ENCODE data around the gene DCAF17. TPM values are rescaled to one million over a fixed set of nuclear protein-coding genes. Genes with fewer than 3 reads are reported as not detected.

Gene DCAF17
- total RNA-seq: 12.9 TPM

GRCh38 chr2:171434013-171434989 lies at the start of gene DCAF17:
Gene DCAF17 (plus strand): TSS chr2:171434226. CDS start chr2:171434578, 352 bp downstream.
- DNase-seq (ENCODE audit: low spot score): peak; percentile 96

DNA sequence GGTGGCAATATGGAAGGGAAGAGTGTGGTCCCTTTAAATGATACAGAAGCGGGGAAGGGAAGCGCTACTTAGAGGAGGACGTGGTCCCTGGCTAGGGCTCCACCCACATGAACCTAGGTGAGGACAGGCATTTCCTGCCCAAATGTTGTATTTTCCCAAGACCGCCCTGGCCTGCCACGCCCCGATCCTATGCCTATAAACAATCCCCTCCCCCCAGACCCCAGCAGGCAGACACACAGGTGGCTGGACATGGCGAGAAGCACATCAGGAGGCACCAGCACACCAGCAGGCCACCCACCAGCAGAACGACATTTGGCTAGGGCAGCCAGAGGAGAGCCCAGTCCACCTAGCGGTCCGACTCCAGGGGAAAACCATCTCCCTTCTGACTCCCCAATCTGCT lies 47.4 kb upstream of the DCAF17 start:
- DNase-seq (ENCODE audit: low spot score): no peak

DNA sequence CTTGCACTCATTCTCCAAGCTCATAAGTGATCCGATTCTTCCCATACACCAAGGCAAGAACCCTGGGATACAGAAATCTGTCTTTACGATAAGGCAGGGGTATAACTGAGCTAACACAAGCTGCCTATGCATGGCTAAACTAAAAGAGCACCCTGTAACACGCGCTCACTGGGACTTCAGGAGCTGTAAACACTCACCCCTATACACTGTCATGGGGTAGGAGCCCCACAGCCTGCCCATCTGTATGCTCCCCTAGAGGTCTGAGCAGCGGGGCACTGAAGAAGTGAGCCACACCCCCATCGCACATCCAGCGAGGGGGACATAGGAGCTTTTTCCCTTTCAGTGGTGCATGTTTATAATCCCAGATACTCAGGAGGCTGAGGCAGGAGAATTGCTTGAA lies 47.0 kb upstream of the DCAF17 start:
- DNase-seq (ENCODE audit: low spot score): no peak

GRCh38 chr2:171389325-171389724 lies 44.7 kb upstream of the DCAF17 start:
- DNase-seq (ENCODE audit: low spot score): no peak

- no peak for DNase-seq (ENCODE audit: low spot score)
Measured at GRCh38 chr2:171389780-171390179, 44.2 kb upstream of the DCAF17 start.

DNA sequence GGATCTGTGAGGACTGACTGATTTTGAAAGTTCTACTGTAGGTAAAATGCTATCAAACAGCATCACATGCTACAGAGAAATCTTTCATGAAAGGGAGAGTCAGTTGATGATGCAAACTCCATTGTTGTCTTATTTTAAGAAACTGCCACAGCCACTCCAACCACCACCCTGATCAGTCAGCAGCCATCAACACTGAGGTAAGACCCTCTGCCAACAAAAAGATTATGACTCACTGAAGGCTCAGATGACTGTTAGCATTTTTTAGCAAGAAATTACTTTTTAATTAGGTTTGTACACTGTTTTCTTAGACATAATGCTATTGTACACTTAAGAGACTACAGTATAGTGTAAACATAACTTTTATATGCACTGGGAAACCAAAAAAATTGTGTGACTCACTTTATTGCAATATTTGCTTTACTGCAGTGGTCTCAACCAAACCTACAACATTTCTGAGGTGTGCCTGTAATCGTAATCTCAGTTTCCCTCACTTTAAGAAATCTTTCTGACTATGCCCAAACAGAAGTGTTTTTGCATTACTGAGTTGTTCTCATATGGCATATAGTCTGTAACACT lies 43.0 kb upstream of the DCAF17 start:
- no peak for DNase-seq (ENCODE audit: low spot score)

GRCh38 chr2:171391532-171391931 lies 42.5 kb upstream of the DCAF17 start:
- no peak for DNase-seq (ENCODE audit: low spot score)

DNA sequence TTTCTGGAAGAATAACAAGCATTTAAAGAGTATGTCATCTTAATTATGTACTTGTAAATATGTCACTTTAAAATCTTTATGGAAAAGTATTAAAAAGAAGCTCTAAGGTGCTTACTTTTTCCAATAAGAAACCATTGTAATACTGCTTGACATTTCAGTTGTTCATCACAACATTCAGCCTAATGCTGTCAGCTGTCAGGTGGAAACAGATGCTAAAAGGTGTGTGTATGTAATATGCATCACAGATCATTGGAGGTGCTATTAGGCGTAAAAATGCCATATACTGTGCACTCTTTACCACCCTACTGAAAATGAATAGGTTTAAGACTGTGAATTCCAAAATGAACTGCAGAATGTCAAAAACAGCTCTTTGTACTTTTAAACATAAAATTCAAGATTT lies 40.5 kb upstream of the DCAF17 start:
- DNase-seq (ENCODE audit: low spot score): no peak

DNA sequence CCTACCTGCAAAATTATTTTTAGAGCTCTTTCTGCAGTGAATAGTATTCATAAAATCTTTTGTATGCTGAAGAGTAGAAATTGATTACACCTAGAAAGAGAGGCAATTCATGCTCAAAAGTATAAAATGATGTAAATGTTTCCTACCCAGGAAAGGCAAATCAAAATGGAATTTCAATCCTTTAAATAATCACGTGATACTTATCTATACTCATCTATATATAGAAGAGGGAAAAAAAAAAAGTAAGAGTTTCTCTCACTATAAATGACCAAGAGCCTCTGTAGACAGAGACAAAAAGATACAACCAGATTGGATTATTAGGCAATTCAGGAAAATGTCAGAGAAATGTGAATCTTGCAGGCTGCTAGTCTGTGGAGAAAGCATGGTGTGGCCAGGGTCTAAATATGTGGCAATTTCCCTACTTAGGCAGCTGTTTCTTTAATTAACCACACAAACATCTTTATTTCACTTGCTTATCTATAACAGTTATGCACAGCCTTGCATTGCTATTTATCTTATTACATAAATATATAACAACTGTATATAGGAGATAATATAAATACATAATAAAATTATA lies 39.8 kb upstream of the DCAF17 start:
- no peak for DNase-seq (ENCODE audit: low spot score)

GRCh38 chr2:171399292-171399691 lies 34.7 kb upstream of the DCAF17 start:
- DNase-seq (ENCODE audit: low spot score): no peak

- no peak for DNase-seq (ENCODE audit: low spot score)
Measured at GRCh38 chr2:171400395-171400794, 33.6 kb upstream of the DCAF17 start.

GRCh38 chr2:171401947-171402346 lies 32.1 kb upstream of the DCAF17 start:
- no peak for DNase-seq (ENCODE audit: low spot score)

DNA sequence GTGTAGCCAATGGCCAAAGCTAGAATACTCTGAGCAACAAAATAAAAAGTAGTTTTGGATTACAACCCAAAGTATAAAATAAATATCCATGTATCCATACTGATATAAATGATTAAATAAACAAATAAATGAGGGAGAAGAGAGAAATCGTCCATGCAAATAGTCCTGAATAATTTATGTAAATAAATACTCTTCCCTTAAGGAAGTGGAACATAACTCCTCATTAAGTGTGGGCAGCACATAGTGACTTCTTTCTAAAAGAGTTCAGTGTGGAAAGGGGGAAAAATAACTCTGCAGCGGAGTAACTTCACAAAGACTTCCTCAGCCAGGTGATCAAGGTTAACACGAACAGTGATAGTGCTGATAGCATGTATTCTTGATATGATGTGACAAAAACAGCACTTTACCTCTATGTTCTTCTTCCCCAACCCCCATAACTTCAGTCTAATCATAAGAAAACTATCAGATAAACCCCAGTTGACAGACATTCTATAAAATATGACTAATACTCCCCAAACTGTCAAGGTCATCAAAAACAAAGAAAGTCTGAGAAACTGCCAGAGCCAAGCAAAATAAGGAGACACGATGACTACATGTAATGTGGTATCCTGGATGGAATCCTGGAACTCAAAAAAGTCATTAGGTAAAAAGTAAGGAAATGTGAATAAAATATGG lies 31.0 kb upstream of the DCAF17 start:
- no peak for DNase-seq (ENCODE audit: low spot score)

DNA sequence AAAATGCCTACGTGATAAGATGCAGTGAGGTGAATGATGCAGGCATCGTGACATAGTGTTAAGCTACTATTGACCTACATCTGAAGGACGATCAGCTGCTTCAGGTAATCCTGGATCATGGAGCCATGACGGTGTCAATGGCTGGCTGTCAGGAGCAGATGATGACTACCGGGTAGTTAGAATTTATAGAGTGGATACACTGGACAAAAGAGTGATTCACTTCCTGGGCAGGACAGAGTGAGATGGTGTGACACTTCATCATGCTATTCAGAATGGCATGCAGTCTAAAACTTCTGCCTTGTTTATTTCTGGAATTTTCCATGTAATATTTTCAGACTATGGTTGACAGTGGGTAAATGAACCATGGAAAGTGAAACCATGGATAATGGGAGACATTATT lies 29.8 kb upstream of the DCAF17 start:
- no peak for DNase-seq (ENCODE audit: low spot score)

- no peak for DNase-seq (ENCODE audit: low spot score)
Measured at GRCh38 chr2:171404719-171405118, 29.3 kb upstream of the DCAF17 start.

GRCh38 chr2:171405546-171405945 lies 28.5 kb upstream of the DCAF17 start:
- DNase-seq (ENCODE audit: low spot score): no peak

GRCh38 chr2:171406044-171406443 lies 28.0 kb upstream of the DCAF17 start:
- no peak for DNase-seq (ENCODE audit: low spot score)

GRCh38 chr2:171407030-171407675 lies 26.9 kb upstream of the DCAF17 start:
- DNase-seq (ENCODE audit: low spot score): no peak

- no peak for DNase-seq (ENCODE audit: low spot score)
Measured at GRCh38 chr2:171407676-171408044, 26.4 kb upstream of the DCAF17 start.

DNA sequence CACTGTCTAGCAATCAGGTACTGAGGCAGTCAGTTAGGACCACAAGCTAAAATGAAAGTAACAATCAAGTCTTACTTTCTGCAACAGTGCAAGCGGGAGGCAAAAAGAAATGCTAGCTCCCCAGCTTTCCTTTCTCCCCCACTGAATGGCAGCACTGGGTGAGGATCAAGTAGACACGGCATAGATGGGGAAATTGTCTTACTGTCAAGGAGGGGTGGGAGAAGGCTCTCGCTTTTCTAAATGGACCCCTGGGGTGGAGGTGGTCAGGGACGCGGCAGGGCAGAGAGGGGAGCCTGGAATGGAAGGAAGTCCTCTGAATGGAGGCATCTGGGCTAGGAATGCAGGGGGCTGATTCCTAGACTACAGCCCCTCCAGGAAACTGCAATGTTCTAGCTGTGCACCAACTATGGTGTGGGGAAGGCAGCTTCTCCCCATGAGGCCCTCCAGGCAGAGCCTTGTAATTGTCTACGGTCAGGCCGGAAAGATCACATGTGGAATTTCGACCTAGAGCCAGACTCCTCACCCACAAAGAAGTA lies 24.5 kb upstream of the DCAF17 start:
- DNase-seq (ENCODE audit: low spot score): no peak

DNA sequence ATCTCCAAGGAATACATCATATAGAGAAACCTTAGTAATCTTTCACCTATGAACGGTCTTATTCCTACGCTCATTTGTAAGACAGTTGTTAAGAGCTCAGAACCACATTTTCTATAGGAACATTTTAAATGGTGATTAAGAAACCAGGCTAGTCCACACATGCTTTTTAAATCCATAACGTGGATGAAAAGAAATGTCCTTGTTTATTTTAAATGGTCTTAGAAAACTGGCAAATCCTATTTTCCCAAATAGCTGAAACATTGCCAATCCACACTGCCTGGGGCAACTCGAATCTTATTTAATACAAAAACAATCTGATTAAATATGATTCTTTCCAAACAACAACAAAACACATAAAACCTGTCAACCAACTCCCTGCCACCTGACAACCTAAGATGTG lies 23.9 kb upstream of the DCAF17 start:
- no peak for DNase-seq (ENCODE audit: low spot score)

DNA sequence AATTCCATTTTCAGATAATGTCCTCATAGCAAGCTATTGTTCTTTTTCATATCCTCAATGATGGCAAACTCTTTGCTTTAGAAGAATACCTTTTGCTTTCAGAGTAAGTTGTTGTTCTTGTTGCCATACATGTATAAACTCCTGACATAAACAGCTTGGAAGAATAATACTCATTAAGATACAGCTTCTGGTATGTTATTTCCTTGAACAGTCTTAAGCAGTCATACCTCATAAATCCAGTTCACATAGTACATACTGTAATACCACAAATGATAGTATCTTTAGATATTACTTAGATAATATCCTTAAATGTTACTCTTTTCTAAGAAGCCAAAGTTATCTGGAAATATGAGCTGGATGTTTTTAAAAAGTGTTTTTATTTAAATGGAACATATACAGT lies 23.4 kb upstream of the DCAF17 start:
- no peak for DNase-seq (ENCODE audit: low spot score)
